NCI-H187 (cell line): ENCODE measurements around the gene WDR27.
A peak's percentile ranks its signal among the peaks of the same experiment; 100 is the strongest.

Source experiments
- DNase-seq, 2 experiments: peaks; one replicate each; lab custom pipeline; 2025; lab: John Stamatoyannopoulos, UW

Gene WDR27

GRCh38 chr6:169701954-169702839, at the start of gene WDR27, which contains the start of gene C6orf120:
WDR27 (minus strand) TSS chr6:169702029; CDS start chr6:169689005, 13,024 bp downstream.
C6orf120 (plus strand) TSS chr6:169702126; CDS start chr6:169702460, 334 bp downstream.
- peak; percentile 67 to 94 for DNase-seq

GRCh38 chr6:169746556-169746955, 44.7 kb upstream of the WDR27 start:
- no peak for DNase-seq

- DNase-seq = no peak
Observed at GRCh38 chr6:169745405-169745804, 43.6 kb upstream of the WDR27 start.

GRCh38 chr6:169741344-169741743, 39.5 kb upstream of the WDR27 start:
- no peak for DNase-seq

GRCh38 chr6:169738976-169739529, 37.2 kb upstream of the WDR27 start:
- no peak for DNase-seq

- peak; percentile 43 to 58 for DNase-seq
Observed at GRCh38 chr6:169738204-169738975, 36.6 kb upstream of the WDR27 start.

- no peak for DNase-seq
Observed at GRCh38 chr6:169729961-169730360, 28.1 kb upstream of the WDR27 start.

GRCh38 chr6:169726963-169727362, 25.1 kb upstream of the WDR27 start:
- no peak for DNase-seq

GRCh38 chr6:169726049-169726400, 24.2 kb upstream of the WDR27 start:
- DNase-seq = no peak

- peak in 1 of 2 experiments; percentile 52 for DNase-seq
Observed at GRCh38 chr6:169725125-169726048, 23.6 kb upstream of the WDR27 start.

- DNase-seq = peak; percentile 45 to 52
Observed at GRCh38 chr6:169724494-169725124, 22.8 kb upstream of the WDR27 start, which contains the start of gene PHF10. PHF10 (minus strand) TSS chr6:169724500; CDS start chr6:169723931, 569 bp downstream.

- DNase-seq = peak in 1 of 2 experiments; percentile 13
Observed at GRCh38 chr6:169723991-169724493, 22.2 kb upstream of the WDR27 start.

GRCh38 chr6:169723200-169723909, 21.5 kb upstream of the WDR27 start:
- DNase-seq = peak in 1 of 2 experiments; percentile 23

- DNase-seq = no peak
Observed at GRCh38 chr6:169722362-169723199, 20.8 kb upstream of the WDR27 start.

- no peak for DNase-seq
Observed at GRCh38 chr6:169720207-169720855, 18.5 kb upstream of the WDR27 start.

GRCh38 chr6:169719117-169719516, 17.3 kb upstream of the WDR27 start:
- DNase-seq = no peak

GRCh38 chr6:169714595-169714994, 12.8 kb upstream of the WDR27 start:
- DNase-seq = no peak

GRCh38 chr6:169714178-169714577, 12.3 kb upstream of the WDR27 start:
- DNase-seq = no peak
